ENCODE measurements around the gene PANK1.

DNA sequence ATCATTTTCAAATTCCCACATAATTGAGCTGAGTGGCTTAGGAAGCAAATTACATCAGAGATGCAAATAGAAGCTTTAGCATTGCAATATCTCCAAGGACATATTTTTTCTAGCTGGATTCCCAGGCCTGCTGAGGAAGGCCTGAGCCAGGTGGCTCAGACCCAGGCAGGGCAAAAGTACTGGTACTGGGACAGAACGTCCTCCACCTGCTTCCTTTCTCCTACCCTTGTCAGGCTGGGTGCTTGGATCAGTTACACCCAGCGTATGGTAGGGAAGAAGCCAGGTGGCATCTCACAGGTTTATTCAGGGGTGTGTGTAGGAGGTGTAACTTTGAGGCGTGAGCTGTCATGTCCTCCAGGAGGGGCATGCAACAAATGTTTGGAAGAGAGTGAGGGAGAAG, 3.0 kb upstream of the PANK1 start:
- no peak for TF ChIP-seq CTCF (IDR thresholded peaks at IDR 0.05; ENCODE audit: low read depth, low read length)
- no peak for TF ChIP-seq EZH2phosphoT487 (IDR thresholded peaks at IDR 0.05; ENCODE audit: low read depth)
